ENCODE results near the gene ESF1. TPM values are rescaled to one million over a fixed set of nuclear protein-coding genes. Genes with fewer than 3 reads are reported as not detected.

ESF1 gene, protein sequence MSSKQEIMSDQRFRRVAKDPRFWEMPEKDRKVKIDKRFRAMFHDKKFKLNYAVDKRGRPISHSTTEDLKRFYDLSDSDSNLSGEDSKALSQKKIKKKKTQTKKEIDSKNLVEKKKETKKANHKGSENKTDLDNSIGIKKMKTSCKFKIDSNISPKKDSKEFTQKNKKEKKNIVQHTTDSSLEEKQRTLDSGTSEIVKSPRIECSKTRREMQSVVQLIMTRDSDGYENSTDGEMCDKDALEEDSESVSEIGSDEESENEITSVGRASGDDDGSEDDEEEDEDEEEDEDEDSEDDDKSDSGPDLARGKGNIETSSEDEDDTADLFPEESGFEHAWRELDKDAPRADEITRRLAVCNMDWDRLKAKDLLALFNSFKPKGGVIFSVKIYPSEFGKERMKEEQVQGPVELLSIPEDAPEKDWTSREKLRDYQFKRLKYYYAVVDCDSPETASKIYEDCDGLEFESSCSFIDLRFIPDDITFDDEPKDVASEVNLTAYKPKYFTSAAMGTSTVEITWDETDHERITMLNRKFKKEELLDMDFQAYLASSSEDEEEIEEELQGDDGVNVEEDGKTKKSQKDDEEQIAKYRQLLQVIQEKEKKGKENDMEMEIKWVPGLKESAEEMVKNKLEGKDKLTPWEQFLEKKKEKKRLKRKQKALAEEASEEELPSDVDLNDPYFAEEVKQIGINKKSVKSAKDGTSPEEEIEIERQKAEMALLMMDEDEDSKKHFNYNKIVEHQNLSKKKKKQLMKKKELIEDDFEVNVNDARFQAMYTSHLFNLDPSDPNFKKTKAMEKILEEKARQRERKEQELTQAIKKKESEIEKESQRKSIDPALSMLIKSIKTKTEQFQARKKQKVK
- 29.3 TPM for polyA plus RNA-seq (2013, experiment 1 of 4)
- 30.8 TPM for polyA plus RNA-seq (2013, experiment 2 of 4)
- polyA plus RNA-seq (2013, experiment 3 of 4): 21.5 TPM
- polyA plus RNA-seq (2013, experiment 4 of 4): 21.8 TPM

DNA sequence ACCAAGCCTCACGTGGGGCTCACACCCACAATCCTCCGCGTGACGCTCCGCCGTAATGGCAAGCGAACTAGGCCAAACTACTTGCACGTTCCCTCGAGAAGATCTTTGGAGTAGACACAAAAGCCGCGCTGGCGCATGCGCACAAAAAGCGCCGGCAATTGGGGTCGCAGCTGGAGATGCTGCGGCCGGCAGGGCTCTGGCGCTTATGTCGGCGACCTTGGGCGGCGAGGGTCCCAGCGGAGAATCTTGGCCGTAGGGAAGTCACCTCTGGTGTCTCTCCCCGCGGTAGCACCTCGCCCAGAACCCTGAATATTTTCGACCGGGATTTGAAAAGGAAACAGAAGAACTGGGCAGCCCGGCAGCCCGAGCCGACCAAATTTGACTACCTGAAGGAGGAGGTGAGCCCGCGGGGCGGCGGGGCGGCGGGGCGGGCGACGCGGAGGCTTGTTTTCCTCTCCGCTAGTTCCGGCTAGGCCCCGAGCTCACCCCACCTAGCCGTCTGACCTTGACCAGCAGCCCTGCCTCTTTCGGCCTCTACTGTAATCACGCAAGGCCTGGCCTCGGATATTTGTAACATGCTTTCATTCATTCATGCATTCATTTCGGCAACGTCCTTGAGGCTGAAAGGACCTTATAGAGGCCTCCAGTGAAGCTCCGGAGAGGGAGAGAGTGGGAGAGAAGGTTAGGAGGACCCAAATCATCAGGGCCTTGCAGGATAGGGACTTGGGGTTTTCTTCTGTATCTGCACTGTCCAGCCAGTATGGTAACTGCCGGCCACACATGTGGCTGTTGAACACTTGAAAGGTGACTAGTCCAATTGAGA is at the start of gene ESF1, which contains the start of gene NDUFAF5:
Gene ESF1 (minus strand): TSS at position 27 of the 823 bp plus-strand sequence. CDS start 1,779 bp downstream, outside the sequence.
Gene NDUFAF5 (plus strand): TSS at position 136 of the 823 bp plus-strand sequence. CDS start 41 bp downstream, at position 177.
- H3K4me1 ChIP-seq (ENCODE audit: control insufficient read depth, insufficient read depth, low read length): no peaks in the 10 kb centered on the region
- H3K36me3 ChIP-seq (ENCODE audit: control insufficient read depth, insufficient read depth, low read length): peaks cover 11% of the 10 kb centered on the region
- WGBS, 2 experiments: 0% methylated on average over 54 of the region's 54 CpGs
- no peaks in the 10 kb centered on the region for H3K9me3 ChIP-seq (ENCODE audit: control insufficient read depth, low read length)
- H3K27ac ChIP-seq (ENCODE audit: insufficient read depth, low read depth, low read length, poor library complexity, severe bottlenecking): peak within 1 kb of the TSS; percentile 80
- no peaks in the 10 kb centered on the region for H3K27me3 ChIP-seq (ENCODE audit: control insufficient read depth, insufficient read depth, low read length, poor library complexity, severe bottlenecking)
- peak within 1 kb of the TSS; percentile 82 for H3K4me3 ChIP-seq (ENCODE audit: insufficient read depth, low read depth, low read length)

DNA sequence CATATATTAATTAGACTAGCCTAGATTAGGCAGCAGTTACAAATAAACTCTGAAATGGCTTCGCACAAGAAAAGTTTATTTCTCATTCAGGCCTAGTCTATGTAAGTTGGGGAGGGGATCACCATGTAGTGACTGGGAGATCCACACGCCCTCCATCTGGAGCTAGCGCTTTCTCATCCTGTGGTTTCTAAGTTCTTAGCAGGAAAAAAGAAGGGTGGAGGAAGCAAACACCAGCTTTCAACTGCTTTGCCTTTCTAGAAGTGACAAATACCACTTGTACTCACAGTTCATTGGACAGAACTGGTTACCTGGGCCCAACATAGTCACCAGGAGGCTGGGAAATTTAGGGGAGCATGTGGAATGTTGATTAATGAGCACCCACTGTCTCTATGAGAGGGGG is 46.8 kb upstream of the ESF1 start:
- whole genome bisulfite sequencing, 2 experiments: 90 to 92% methylated on average over 3 of the region's 3 CpGs
- Histone ChIP-seq H3K9me3 (ENCODE audit: control insufficient read depth, low read length) (no peaks in the 10 kb centered on the region), H3K36me3 (ENCODE audit: control insufficient read depth, insufficient read depth, low read length) (no peaks in the 10 kb centered on the region), H3K27me3 (ENCODE audit: control insufficient read depth, insufficient read depth, low read length, poor library complexity, severe bottlenecking) (no peaks in the 10 kb centered on the region), H3K27ac (ENCODE audit: insufficient read depth, low read depth, low read length, poor library complexity, severe bottlenecking) (no peak overlapping the region), H3K4me1 (ENCODE audit: control insufficient read depth, insufficient read depth, low read length) (no peaks in the 10 kb centered on the region), H3K4me3 (ENCODE audit: insufficient read depth, low read depth, low read length) (no peak overlapping the region)

DNA sequence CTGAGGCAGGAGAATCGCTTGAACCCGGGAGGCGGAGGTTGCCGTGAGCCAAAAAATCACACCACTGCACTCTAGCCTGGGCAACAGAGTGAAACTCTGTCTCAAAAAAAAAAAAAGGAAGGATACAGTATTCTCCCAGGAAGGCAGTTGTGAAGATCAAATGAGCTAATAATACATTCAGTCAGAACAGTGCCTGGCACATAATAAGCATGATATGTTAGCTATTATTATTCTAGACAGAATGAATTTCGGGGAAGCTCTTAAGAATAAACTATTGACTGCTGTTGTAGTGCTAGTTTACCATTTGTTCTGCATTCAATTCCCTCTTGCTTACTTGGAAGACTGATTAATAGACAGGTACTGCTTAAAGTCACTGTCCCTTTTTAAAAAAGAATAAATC is 40.7 kb upstream of the ESF1 start:
- 84 to 91% methylated on average over 5 of the region's 5 CpGs for WGBS, 2 experiments
- no peak overlapping the region for H3K4me3 ChIP-seq (ENCODE audit: insufficient read depth, low read depth, low read length)
- H3K36me3 ChIP-seq (ENCODE audit: control insufficient read depth, insufficient read depth, low read length): no peaks in the 10 kb centered on the region

DNA sequence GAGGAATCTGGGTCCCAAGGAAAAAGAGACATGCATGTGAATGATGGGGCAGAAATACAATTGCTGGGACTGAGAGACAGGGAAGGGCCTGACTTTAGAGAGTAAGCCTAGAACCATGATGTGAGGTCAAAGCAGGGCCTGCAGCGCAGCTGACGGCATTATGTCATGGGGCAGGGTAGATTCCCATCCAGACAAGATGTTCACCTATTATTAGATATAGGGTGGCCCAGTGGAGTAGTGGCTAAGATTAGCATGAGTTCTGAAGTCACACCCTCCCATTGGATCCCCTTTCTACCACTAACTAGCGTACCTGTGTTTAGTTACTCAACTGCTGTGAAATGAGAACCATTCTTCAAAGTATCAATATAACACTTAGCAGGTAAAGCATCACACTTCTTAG is 39.7 kb upstream of the ESF1 start:
- H3K4me1 ChIP-seq (ENCODE audit: control insufficient read depth, insufficient read depth, low read length): no peaks in the 10 kb centered on the region
- no peak overlapping the region for H3K27ac ChIP-seq (ENCODE audit: insufficient read depth, low read depth, low read length, poor library complexity, severe bottlenecking)
- H3K36me3 ChIP-seq (ENCODE audit: control insufficient read depth, insufficient read depth, low read length): no peaks in the 10 kb centered on the region
- 95 to 97% methylated on average over 3 of the region's 3 CpGs for WGBS, 2 experiments
- no peaks in the 10 kb centered on the region for H3K9me3 ChIP-seq (ENCODE audit: control insufficient read depth, low read length)
- no peaks in the 10 kb centered on the region for H3K27me3 ChIP-seq (ENCODE audit: control insufficient read depth, insufficient read depth, low read length, poor library complexity, severe bottlenecking)
- no peak overlapping the region for H3K4me3 ChIP-seq (ENCODE audit: insufficient read depth, low read depth, low read length)

More for the DNA sequence above, 40.7 kb upstream of the ESF1 start:
- no peaks in the 10 kb centered on the region for H3K27me3 ChIP-seq (ENCODE audit: control insufficient read depth, insufficient read depth, low read length, poor library complexity, severe bottlenecking)
- H3K4me1 ChIP-seq (ENCODE audit: control insufficient read depth, insufficient read depth, low read length): no peaks in the 10 kb centered on the region
- H3K27ac ChIP-seq (ENCODE audit: insufficient read depth, low read depth, low read length, poor library complexity, severe bottlenecking): no peak overlapping the region
- no peaks in the 10 kb centered on the region for H3K9me3 ChIP-seq (ENCODE audit: control insufficient read depth, low read length)

DNA sequence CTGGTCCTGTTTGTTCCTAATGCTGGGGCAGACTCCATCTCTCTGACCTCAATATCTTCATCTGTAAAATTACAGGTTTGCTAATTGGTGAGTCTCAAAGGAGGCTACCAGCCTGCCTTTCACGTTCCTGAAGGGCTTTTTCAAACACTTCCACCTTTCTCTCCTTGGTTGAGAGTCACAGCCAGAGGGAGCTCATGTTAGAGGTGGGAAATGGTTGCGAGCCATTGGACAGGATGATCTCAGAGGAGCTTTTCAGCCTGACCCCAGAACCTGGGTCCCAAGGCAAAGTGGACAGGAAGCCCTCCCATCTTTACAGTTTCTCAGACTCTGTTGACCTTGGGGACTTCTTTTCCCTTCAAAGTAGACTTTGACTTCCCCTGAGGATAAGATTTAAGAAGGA is 37.7 kb upstream of the ESF1 start:
- Histone ChIP-seq H3K4me3 (ENCODE audit: insufficient read depth, low read depth, low read length) (no peak overlapping the region), H3K9me3 (ENCODE audit: control insufficient read depth, low read length) (no peaks in the 10 kb centered on the region), H3K36me3 (ENCODE audit: control insufficient read depth, insufficient read depth, low read length) (peaks cover 5% of the 10 kb centered on the region), H3K4me1 (ENCODE audit: control insufficient read depth, insufficient read depth, low read length) (no peaks in the 10 kb centered on the region), H3K27me3 (ENCODE audit: control insufficient read depth, insufficient read depth, low read length, poor library complexity, severe bottlenecking) (no peaks in the 10 kb centered on the region), H3K27ac (ENCODE audit: insufficient read depth, low read depth, low read length, poor library complexity, severe bottlenecking) (no peak overlapping the region)
- WGBS, 2 experiments: 77 to 81% methylated on average over 2 of the region's 2 CpGs

DNA sequence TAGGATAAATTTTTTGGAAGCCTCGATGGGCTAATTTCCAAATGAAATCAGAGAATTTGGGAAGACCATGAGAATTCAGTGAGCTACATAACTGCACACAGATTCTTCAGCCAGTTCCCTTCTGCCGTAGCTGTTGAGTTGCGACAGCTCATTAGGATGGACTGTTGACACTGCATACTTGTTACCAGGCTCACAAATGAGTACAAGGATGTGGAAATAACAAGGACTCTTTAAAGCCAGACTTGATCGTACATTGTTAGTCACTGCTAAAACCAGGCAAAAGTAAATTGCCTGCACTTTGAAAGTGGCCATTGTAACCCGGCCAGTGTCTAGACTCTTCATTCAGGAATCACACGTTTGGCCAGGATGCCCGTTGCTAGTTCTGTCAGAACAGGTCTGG is 37.2 kb upstream of the ESF1 start:
- no peak overlapping the region for H3K4me3 ChIP-seq (ENCODE audit: insufficient read depth, low read depth, low read length)
- H3K4me1 ChIP-seq (ENCODE audit: control insufficient read depth, insufficient read depth, low read length): no peaks in the 10 kb centered on the region
- no peak overlapping the region for H3K27ac ChIP-seq (ENCODE audit: insufficient read depth, low read depth, low read length, poor library complexity, severe bottlenecking)
- WGBS, 2 experiments: 95% methylated on average over 7 of the region's 7 CpGs
- H3K9me3 ChIP-seq (ENCODE audit: control insufficient read depth, low read length): no peaks in the 10 kb centered on the region
- peaks cover 8% of the 10 kb centered on the region for H3K36me3 ChIP-seq (ENCODE audit: control insufficient read depth, insufficient read depth, low read length)
- no peaks in the 10 kb centered on the region for H3K27me3 ChIP-seq (ENCODE audit: control insufficient read depth, insufficient read depth, low read length, poor library complexity, severe bottlenecking)

DNA sequence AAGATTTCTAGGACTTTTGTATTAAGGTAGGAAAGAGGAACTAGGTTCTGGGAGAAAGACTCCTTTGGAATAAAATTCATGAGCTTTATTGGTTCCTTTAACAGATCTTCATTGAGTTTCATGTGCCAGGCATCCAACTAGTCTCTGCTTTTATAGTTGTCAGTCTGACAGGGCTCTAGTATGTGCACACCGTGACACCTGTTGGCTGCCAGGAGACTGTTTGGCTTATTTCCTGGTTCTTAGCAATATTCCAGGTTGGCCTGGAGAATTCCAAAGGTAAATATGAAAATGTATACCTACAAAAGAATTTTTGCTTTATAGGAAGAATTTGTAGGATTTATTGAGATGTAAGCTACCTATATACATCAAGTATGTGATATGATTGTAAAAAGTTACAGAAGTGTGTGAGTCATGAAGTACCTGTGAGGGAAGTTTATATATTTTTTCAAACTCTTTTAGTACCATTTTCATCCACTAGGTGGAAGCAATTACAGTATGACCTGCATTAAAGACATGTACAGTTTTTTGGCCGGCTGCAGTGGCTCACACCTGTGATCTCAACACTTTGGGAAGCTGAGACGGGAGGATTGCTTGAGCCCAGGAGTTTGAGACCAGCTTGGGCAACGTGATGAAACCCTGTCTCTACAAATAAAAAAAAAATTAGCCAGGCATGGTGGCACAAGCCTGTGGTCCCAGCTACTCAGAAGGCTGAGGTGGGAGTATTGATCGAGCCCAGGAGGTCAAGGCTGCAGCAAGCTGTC is 35.3 kb upstream of the ESF1 start:
- Histone ChIP-seq H3K4me3 (ENCODE audit: insufficient read depth, low read depth, low read length) (no peak overlapping the region), H3K27ac (ENCODE audit: insufficient read depth, low read depth, low read length, poor library complexity, severe bottlenecking) (no peak overlapping the region), H3K36me3 (ENCODE audit: control insufficient read depth, insufficient read depth, low read length) (peaks cover 17% of the 10 kb centered on the region), H3K9me3 (ENCODE audit: control insufficient read depth, low read length) (no peaks in the 10 kb centered on the region), H3K4me1 (ENCODE audit: control insufficient read depth, insufficient read depth, low read length) (no peaks in the 10 kb centered on the region), H3K27me3 (ENCODE audit: control insufficient read depth, insufficient read depth, low read length, poor library complexity, severe bottlenecking) (no peaks in the 10 kb centered on the region)
- WGBS, 2 experiments: 62 to 66% methylated on average over 5 of the region's 5 CpGs

DNA sequence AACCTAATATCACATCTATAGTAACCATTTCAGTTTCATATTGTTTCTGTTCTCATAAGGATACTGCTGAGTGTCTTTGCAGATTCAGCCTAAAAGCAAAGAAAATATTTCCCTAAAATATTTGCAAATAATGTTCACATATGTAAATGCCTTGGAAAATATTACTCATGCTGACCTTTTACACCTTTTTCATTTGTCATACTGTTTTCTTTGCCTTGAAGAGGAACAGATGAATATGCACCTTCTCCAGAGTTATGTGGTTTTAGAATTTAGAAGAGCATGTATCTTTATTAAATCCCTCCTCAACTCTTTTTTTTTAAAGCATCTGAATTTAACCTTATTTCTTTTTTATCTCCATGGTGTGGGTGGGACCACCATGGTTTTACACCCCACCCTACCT is 32.6 kb upstream of the ESF1 start:
- Histone ChIP-seq H3K4me1 (ENCODE audit: control insufficient read depth, insufficient read depth, low read length) (no peaks in the 10 kb centered on the region), H3K27ac (ENCODE audit: insufficient read depth, low read depth, low read length, poor library complexity, severe bottlenecking) (no peak overlapping the region), H3K36me3 (ENCODE audit: control insufficient read depth, insufficient read depth, low read length) (peaks cover 21% of the 10 kb centered on the region), H3K4me3 (ENCODE audit: insufficient read depth, low read depth, low read length) (no peak overlapping the region), H3K9me3 (ENCODE audit: control insufficient read depth, low read length) (no peaks in the 10 kb centered on the region), H3K27me3 (ENCODE audit: control insufficient read depth, insufficient read depth, low read length, poor library complexity, severe bottlenecking) (no peaks in the 10 kb centered on the region)

DNA sequence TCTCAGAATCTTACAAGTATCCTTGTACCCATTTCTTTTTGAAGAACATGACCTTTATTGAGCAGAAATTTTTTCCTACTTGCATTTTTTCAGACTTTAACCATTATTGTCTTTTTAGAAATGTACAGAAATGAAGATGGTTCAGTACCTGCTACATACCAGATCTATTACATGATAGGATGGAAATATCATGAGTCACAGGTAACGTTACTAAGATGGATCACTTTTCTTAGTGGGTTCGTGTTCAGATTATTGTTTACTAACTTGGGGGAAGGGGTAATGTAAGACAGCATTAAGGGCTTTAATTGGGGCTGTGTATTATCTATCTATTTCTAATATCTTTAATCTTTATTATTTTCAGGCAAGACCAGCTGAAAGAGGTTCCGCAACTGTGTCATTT is 32.0 kb upstream of the ESF1 start:
- WGBS, 2 experiments: 97 to 100% methylated on average over 2 to 3 of the region's 3 CpGs
- no peaks in the 10 kb centered on the region for H3K27me3 ChIP-seq (ENCODE audit: control insufficient read depth, insufficient read depth, low read length, poor library complexity, severe bottlenecking)
- H3K27ac ChIP-seq (ENCODE audit: insufficient read depth, low read depth, low read length, poor library complexity, severe bottlenecking): no peak overlapping the region
- no peaks in the 10 kb centered on the region for H3K4me1 ChIP-seq (ENCODE audit: control insufficient read depth, insufficient read depth, low read length)
- peaks cover 21% of the 10 kb centered on the region for H3K36me3 ChIP-seq (ENCODE audit: control insufficient read depth, insufficient read depth, low read length)
- H3K4me3 ChIP-seq (ENCODE audit: insufficient read depth, low read depth, low read length): no peak overlapping the region
- no peaks in the 10 kb centered on the region for H3K9me3 ChIP-seq (ENCODE audit: control insufficient read depth, low read length)
